HepG2 (cell line): ENCODE measurements around the gene NPC2. TPM values are rescaled to one million over a fixed set of nuclear protein-coding genes. Genes with fewer than 3 reads are reported as not detected.

Experiments
- ARID5B ChIP-seq: IDR thresholded peaks from 2 replicates; pipeline ENCODE4 v1.4.0; 2020; ENCODE audit warnings: mild to moderate bottlenecking, missing genetic modification reagents
- ATRX ChIP-seq: sonication (generic); formaldehyde crosslinking; IDR thresholded peaks from 2 replicates; pipeline ENCODE4 v1.4.0; 2020; ENCODE audit warnings: missing genetic modification reagents, borderline replicate concordance
- CREB3 ChIP-seq: sonication (generic); formaldehyde crosslinking; IDR thresholded peaks from 2 replicates; pipeline ENCODE4 v1.5.0; 2020; ENCODE audit warnings: missing genetic modification reagents
- CREBL2 ChIP-seq: sonication (generic); formaldehyde crosslinking; IDR thresholded peaks from 2 replicates; pipeline ENCODE4 v1.8.1; 2023; ENCODE audit warnings: missing genetic modification reagents, mild to moderate bottlenecking, borderline replicate concordance
- HNRNPLL ChIP-seq: fragments of 200-400 bp; formaldehyde crosslinking; IDR thresholded peaks from 2 replicates; pipeline ENCODE4 v1.6.1; 2017; ENCODE audit warnings: mild to moderate bottlenecking, low read depth, low read length; ENCODE audit not compliant: poor library complexity, severe bottlenecking
- IRX3 ChIP-seq: sonication (generic); formaldehyde crosslinking; IDR thresholded peaks from 2 replicates; pipeline ENCODE4 v1.8.1; 2023; ENCODE audit warnings: mild to moderate bottlenecking, low read depth, missing genetic modification reagents, borderline replicate concordance
- MAFF ChIP-seq: IDR thresholded peaks from 2 replicates; pipeline ENCODE4 v1.6.1; 2011; ENCODE audit warnings: low read depth, low read length, improper control_type of control experiment
- MATR3 ChIP-seq: sonication (generic); formaldehyde crosslinking; IDR thresholded peaks from 2 replicates; pipeline ENCODE4 v1.4.0; 2020; ENCODE audit warnings: missing genetic modification reagents
- MBNL3 ChIP-seq: fragments of 250-450 bp; sonication (Bioruptor Pico); conservative IDR thresholded peaks from 2 replicates; pipeline ENCODE4 v1.8.0; 2022; ENCODE audit warnings: mild to moderate bottlenecking, inconsistent platforms
- MTF1 ChIP-seq: sonication (generic); formaldehyde crosslinking; IDR thresholded peaks from 2 replicates; pipeline ENCODE4 v1.5.0; 2020; ENCODE audit warnings: missing genetic modification reagents
- MZF1 ChIP-seq: sonication (generic); formaldehyde crosslinking; IDR thresholded peaks from 2 replicates; pipeline ENCODE4 v1.8.1; 2023; ENCODE audit warnings: mild to moderate bottlenecking, missing genetic modification reagents, borderline replicate concordance
- NPAS2 ChIP-seq: sonication (generic); formaldehyde crosslinking; IDR thresholded peaks from 2 replicates; pipeline ENCODE4 v1.8.0; 2022; ENCODE audit warnings: mild to moderate bottlenecking, missing genetic modification reagents, borderline replicate concordance
- POLR2AphosphoS5 ChIP-seq: IDR thresholded peaks from 2 replicates; pipeline ENCODE4 v1.6.1; 2012; ENCODE audit warnings: low read depth, low read length
- WIZ ChIP-seq: sonication (generic); formaldehyde crosslinking; IDR thresholded peaks from 2 replicates; pipeline ENCODE4 v1.5.1; 2020; ENCODE audit warnings: mild to moderate bottlenecking, missing genetic modification reagents
- ZFP1 ChIP-seq: IDR thresholded peaks from 2 replicates; pipeline ENCODE4 v1.6.1; 2016
- ZMYM4 ChIP-seq: sonication (generic); formaldehyde crosslinking; IDR thresholded peaks from 2 replicates; pipeline ENCODE4 v1.8.1; 2023; ENCODE audit warnings: mild to moderate bottlenecking, missing genetic modification reagents
- ZNF33B ChIP-seq: sonication (generic); formaldehyde crosslinking; IDR thresholded peaks from 2 replicates; pipeline ENCODE4 v1.5.1; 2020; ENCODE audit warnings: mild to moderate bottlenecking, missing genetic modification reagents
- ZNF350 ChIP-seq: sonication (generic); formaldehyde crosslinking; IDR thresholded peaks from 2 replicates; pipeline ENCODE4 v1.4.0; 2020; ENCODE audit warnings: mild to moderate bottlenecking, low read depth, missing genetic modification reagents, borderline replicate concordance
- ZNF382 ChIP-seq: sonication (generic); formaldehyde crosslinking; IDR thresholded peaks from 2 replicates; pipeline ENCODE4 v1.5.0; 2020; ENCODE audit warnings: missing genetic modification reagents, mild to moderate bottlenecking, borderline replicate concordance
- ZNF547 ChIP-seq: sonication (generic); formaldehyde crosslinking; IDR thresholded peaks from 2 replicates; pipeline ENCODE4 v1.5.1; 2020; ENCODE audit warnings: mild to moderate bottlenecking, missing genetic modification reagents
- ZNF564 ChIP-seq: sonication (generic); formaldehyde crosslinking; IDR thresholded peaks from 2 replicates; pipeline ENCODE4 v1.8.1; 2023; ENCODE audit warnings: mild to moderate bottlenecking, missing genetic modification reagents
- ZNF691 ChIP-seq: sonication (generic); formaldehyde crosslinking; IDR thresholded peaks from 2 replicates; pipeline ENCODE4 v1.4.0; 2020; ENCODE audit warnings: missing genetic modification reagents, low read depth, mild to moderate bottlenecking, borderline replicate concordance
- ZNF7 ChIP-seq: IDR thresholded peaks from 2 replicates; pipeline ENCODE4 v1.6.1; 2016; ENCODE audit warnings: missing biosample characterization, missing genetic modification reagents
- ZNF737 ChIP-seq: sonication (generic); formaldehyde crosslinking; IDR thresholded peaks from 2 replicates; pipeline ENCODE4 v1.5.0; 2020; ENCODE audit warnings: missing genetic modification reagents, mild to moderate bottlenecking, borderline replicate concordance
- ZNF792 ChIP-seq: IDR thresholded peaks from 2 replicates; pipeline ENCODE4 v1.6.1; 2016
- polyA plus RNA-seq, 8 experiments: library from polyadenylated mRNA; depleted of rRNA in 3 of 8; stranded (reverse) in 7 of 8; unstranded in 1 of 8; fragments of >200 nt; fragmentation: Illumina TruSeq in 4 of 8; extraction: Trizol in 4 of 8; gene quantifications; 2 replicates each; pipeline versions ENCODE4 v1.2.1 to v1.2.3, GENCODE V29; 2011 to 2016; ENCODE audit warnings: low read depth in 4 of 8, missing spikeins in 1 of 8, mixed read lengths in 1 of 8; ENCODE audit not compliant: insufficient read depth in 1 of 8
- total RNA-seq, 5 experiments: library from RNA; depleted of rRNA; stranded (reverse); fragments of >200 nt; fragmentation: Illumina TruSeq; extraction: Trizol; gene quantifications; 2 replicates each; pipeline ENCODE4 v1.2.3, GENCODE V29; 2016; ENCODE audit warnings: low read depth in 1 of 5

The NPC2 gene
- total and polyA plus RNA-seq, 2 of the 13 experiments (the other 11 are each of a cell fraction or from before 2014, with no cell fraction given): 132 to 164 TPM

- TF ChIP-seq ARID5B (CRISPR knock-in tag) (no peak), MBNL3 (no peak), MATR3 (CRISPR knock-in tag) (no peak), ATRX (CRISPR knock-in tag) (no peak), CREB3 (CRISPR knock-in tag) (no peak), ZNF691 (CRISPR knock-in tag) (0 out of 2 replicates have a peak, but pooled peaks have one; percentile 24), ZFP1 (CRISPR knock-in tag) (0 out of 2 replicates have a peak, but pooled peaks have one; percentile 14), IRX3 (0 out of 2 replicates have a peak, but pooled peaks have one; percentile 42), ZNF382 (CRISPR knock-in tag) (no peak), ZNF737 (CRISPR knock-in tag) (0 out of 2 replicates have a peak, but pooled peaks have one; percentile 57), HNRNPLL (peak; percentile 44), MZF1 (no peak), ZNF350 (CRISPR knock-in tag) (peak; percentile 71; the same call in 1 of the 2 replicates), NPAS2 (CRISPR knock-in tag) (no peak), POLR2AphosphoS5 (peak; percentile 83), ZNF564 (CRISPR knock-in tag) (0 out of 2 replicates have a peak, but pooled peaks have one; percentile 15), CREBL2 (CRISPR knock-in tag) (no peak), ZNF7 (CRISPR knock-in tag) (no peak), MAFF (no peak), MTF1 (no peak), ZNF792 (no peak), ZNF547 (peak; percentile 61; the same call in 1 of the 2 replicates), ZNF33B (CRISPR knock-in tag) (no peak), ZMYM4 (CRISPR knock-in tag) (0 out of 2 replicates have a peak, but pooled peaks have one; percentile 50), WIZ (CRISPR knock-in tag) (no peak)
These were observed 497 bp upstream of the NPC2 start, which contains the start of gene ISCA2 (continued) for GRCh38 chr14:74493343-74494261.
